ENCODE results near the gene APLF.

APLF gene

DNA sequence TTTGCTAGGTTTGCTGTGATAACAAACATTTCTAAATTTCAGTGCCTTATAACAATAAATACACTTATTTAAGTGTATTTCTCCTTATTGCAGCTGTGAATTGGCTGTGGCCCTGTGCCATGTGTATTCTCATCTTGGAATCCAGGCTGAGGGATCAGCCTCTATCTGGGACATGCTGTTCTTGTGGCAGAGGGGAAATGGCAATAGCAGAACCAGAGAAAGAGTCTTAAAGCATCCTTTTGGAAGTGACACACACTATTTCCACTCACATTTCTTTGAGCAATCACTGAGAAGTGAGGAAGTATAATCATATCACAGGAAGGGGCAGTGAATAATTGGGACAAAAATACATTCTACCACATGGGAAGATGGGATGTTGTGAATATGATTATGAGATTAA is 109.8 kb downstream of the APLF start:
- H3K4me3 ChIP-seq (ENCODE audit: low read depth, low read length) = no peak overlapping the region
- peak; percentile 40 for DNase-seq (ENCODE audit: low read depth)
- no peak for TF ChIP-seq CTCF (conservative IDR thresholded peaks at IDR 0.05; ENCODE audit: low read depth, low read length)

- no peak for DNase-seq (ENCODE audit: low read depth)
- no peak for TF ChIP-seq CTCF (conservative IDR thresholded peaks at IDR 0.05; ENCODE audit: low read depth, low read length)
- no peak overlapping the region for H3K4me3 ChIP-seq (ENCODE audit: low read depth, low read length)
Observed at GRCh38 chr2:68579689-68580088, 112.3 kb downstream of the APLF start.

- H3K4me3 ChIP-seq (ENCODE audit: low read depth, low read length) = no peak overlapping the region
- DNase-seq (ENCODE audit: low read depth) = no peak
- TF ChIP-seq CTCF (conservative IDR thresholded peaks at IDR 0.05; ENCODE audit: low read depth, low read length) = no peak
Observed at GRCh38 chr2:68588589-68588988, 121.2 kb downstream of the APLF start.

DNA sequence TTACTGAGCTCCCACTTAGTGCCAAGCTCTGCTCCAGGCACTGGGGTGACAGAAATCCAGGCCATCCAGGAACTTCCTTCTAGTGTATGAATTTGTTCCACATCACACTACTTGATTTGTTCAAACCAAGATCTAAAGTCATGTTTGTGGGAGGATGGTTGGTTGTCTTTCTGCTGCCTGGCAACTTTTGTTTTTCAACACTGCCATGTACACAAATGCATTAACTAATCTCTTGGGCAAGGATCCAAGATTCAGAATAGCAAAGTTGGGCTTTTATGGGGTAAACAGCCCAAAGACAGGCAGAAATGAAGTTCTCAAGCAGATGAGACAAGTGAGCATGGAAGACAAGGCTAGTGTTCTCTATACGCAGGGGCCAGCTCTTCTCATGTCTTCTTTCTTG is 122.6 kb downstream of the APLF start:
- peak; percentile 9 for DNase-seq (ENCODE audit: low read depth)
- H3K4me3 ChIP-seq (ENCODE audit: low read depth, low read length) = no peak overlapping the region
- TF ChIP-seq CTCF (conservative IDR thresholded peaks at IDR 0.05; ENCODE audit: low read depth, low read length) = no peak

DNA sequence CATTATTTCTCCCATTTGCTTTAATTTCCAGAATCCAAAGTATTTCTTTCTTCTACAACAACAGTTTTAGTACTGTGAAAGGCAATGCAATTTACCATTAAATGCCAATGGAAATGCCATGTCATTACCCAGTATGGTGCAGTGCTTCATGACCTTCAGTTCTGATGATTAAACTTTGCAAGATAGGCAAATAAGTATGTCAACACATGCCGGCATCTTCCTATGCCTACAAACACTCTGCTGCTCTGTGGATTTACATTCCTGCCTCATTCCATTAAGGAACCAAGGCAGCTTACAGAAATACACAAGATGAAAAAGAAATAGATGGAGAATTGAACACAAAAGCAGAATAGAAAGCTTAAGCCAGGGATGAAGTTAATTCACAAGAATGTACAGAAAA is 123.3 kb downstream of the APLF start:
- no peak for TF ChIP-seq CTCF (conservative IDR thresholded peaks at IDR 0.05; ENCODE audit: low read depth, low read length)
- DNase-seq (ENCODE audit: low read depth) = peak; percentile 4
- H3K4me3 ChIP-seq (ENCODE audit: low read depth, low read length) = no peak overlapping the region

DNA sequence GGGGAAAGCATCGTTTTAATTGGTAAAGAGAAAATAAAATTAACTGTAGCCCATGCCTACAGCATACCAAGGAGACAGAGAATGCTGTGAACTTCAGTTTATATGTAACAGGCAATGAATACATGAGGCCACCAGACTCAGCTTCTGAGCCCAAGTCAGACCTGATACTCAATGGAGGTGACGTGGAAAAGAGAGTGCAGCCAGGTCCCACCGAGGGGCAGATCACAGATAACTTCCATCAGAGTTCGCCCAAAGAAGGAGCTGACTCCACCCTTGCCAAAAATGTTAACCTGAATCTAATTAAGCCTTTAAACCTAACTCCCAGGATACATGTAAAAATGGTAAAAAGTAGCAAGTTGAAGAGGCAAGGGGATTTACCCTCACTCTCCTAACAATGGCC is 123.8 kb downstream of the APLF start:
- TF ChIP-seq CTCF (conservative IDR thresholded peaks at IDR 0.05; ENCODE audit: low read depth, low read length) = no peak
- DNase-seq (ENCODE audit: low read depth) = no peak
- H3K4me3 ChIP-seq (ENCODE audit: low read depth, low read length) = no peak overlapping the region

DNA sequence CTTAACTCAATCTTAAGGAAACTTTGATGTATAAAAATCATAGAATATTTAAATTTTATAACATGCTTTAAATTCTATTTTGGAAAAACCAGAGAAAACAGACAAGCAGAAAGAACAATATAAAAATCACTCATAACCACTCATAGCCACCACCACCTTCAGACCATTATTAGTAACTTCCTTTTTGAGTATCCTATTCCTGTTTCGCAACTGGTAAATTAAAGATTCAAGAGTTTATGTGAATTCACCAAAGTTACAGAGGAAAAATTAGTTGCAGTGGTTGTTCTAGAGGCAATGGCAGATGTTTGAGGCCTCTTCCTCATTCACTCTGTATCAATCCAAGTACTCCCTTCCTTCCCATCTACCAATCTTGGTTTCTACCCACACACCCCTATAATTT is 126.7 kb downstream of the APLF start:
- H3K4me3 ChIP-seq (ENCODE audit: low read depth, low read length) = no peak overlapping the region
- TF ChIP-seq CTCF (conservative IDR thresholded peaks at IDR 0.05; ENCODE audit: low read depth, low read length) = no peak
- DNase-seq (ENCODE audit: low read depth) = no peak
